A549 (cell line): Measurements from ENCODE around the gene HBZ. TPM values are rescaled to one million over a fixed set of nuclear protein-coding genes. Genes with fewer than 3 reads are reported as not detected.

Experiments used
- ATAC-seq, 2 experiments: fragments of 200-7000 bp in 1 of 2; fragments of >200 bp in 1 of 2; cut with Nextera tagmentation in 1 of 2; cut with Tn5 transposase in 1 of 2; 3 replicates each; pipeline versions ENCODE4 v1.8.0 to v1.9.1; 2018 to 2020; ENCODE audit warnings: mild to moderate bottlenecking in 1 of 2, moderate library complexity in 1 of 2
- CTCF ChIA-PET: fragments of 300-600 bp; sonication (Branson Sonifier 250); formaldehyde crosslinking; extraction: SDS; loops from one replicate; lab custom pipeline; 2021; ENCODE audit warnings: antibody characterized with exemption, inconsistent platforms; lab: Yijun Ruan, JAX
- POLR2A ChIA-PET: fragments of 350-600 bp; formaldehyde crosslinking; extraction: SDS; loops from one replicate; lab custom pipeline; 2021; ENCODE audit warnings: antibody characterized with exemption, inconsistent platforms; lab: Yijun Ruan, JAX
- DNase-seq, 2 experiments: peaks; one replicate each; pipeline versions ENCODE4 v3.0.0 to v3.0.0-alpha.2; 2011 to 2016; ENCODE audit warnings: low read depth in 1 of 2, low spot score in 1 of 2
- FAIRE-seq: peaks from 2 replicates; lab custom pipeline; 2011; peaks lifted over from hg19 to GRCh38; lab: Jason Lieb, UNC
- H3K27ac ChIP-seq, 2 experiments: fragments of >200 bp; sonication (Bioruptor Twin); formaldehyde crosslinking; 3 replicates each; pipeline ENCODE4 v1.5.1; 2016 to 2017
- H3K4me1 ChIP-seq: fragments of >200 bp; sonication (Bioruptor Twin); formaldehyde crosslinking; 3 replicates; pipeline ENCODE4 v1.6.1; 2016
- H3K4me2 ChIP-seq: fragments of >200 bp; sonication (Bioruptor Twin); formaldehyde crosslinking; 3 replicates; pipeline ENCODE4 v1.6.1; 2016
- H3K4me3 ChIP-seq: fragments of >200 bp; sonication (Bioruptor Twin); formaldehyde crosslinking; 3 replicates; pipeline ENCODE4 v1.5.1; 2016
- H3K9me3 ChIP-seq: fragments of >200 bp; sonication (Bioruptor Twin); formaldehyde crosslinking; 3 replicates; pipeline ENCODE4 v1.6.1; 2016
- CBX2 ChIP-seq: fragments of 200-600 bp; sonication (generic); IDR thresholded peaks from 2 replicates; pipeline ENCODE4 v1.6.1; 2016; ENCODE audit warnings: low read depth, mild to moderate bottlenecking, borderline replicate concordance
- CBX8 ChIP-seq: fragments of 200-600 bp; sonication (generic); IDR thresholded peaks from 2 replicates; pipeline ENCODE4 v1.6.1; 2016
- CEBPB ChIP-seq, 2 experiments: fragments of >200 bp in 1 of 2; sonication (Bioruptor Twin) in 1 of 2; formaldehyde crosslinking in 1 of 2; IDR thresholded peaks; 2 replicates each; pipeline ENCODE4 v1.6.1; 2012 to 2016
- CHD2 ChIP-seq: fragments of 150-350 bp; IDR thresholded peaks from 2 replicates; pipeline ENCODE4 v1.6.1; 2014; ENCODE audit warnings: low read length; ENCODE audit not compliant: partially characterized antibody
- FOSL2 ChIP-seq, 2 experiments: fragments of 450-650 bp in 1 of 2; fragments of >200 bp in 1 of 2; sonication (Bioruptor Twin) in 1 of 2; formaldehyde crosslinking; IDR thresholded peaks; 2 replicates each; pipeline versions ENCODE4 v1.5.0 to v1.6.1; 2016 to 2020; ENCODE audit warnings: mild to moderate bottlenecking in 1 of 2, moderate library complexity in 1 of 2
- FOXS1 ChIP-seq: fragments of 250-450 bp; sonication (Bioruptor Pico); IDR thresholded peaks from 2 replicates; pipeline ENCODE4 v1.5.0; 2020; ENCODE audit warnings: mild to moderate bottlenecking, moderate library complexity
- HOXB13 ChIP-seq: fragments of 250-450 bp; sonication (Bioruptor Pico); IDR thresholded peaks from 2 replicates; pipeline ENCODE4 v1.5.0; 2020; ENCODE audit warnings: low read depth, mild to moderate bottlenecking, moderate library complexity
- JUNB ChIP-seq: fragments of >200 bp; sonication (Bioruptor Twin); formaldehyde crosslinking; IDR thresholded peaks from 2 replicates; pipeline ENCODE4 v1.6.1; 2016
- KDM1A ChIP-seq: fragments of 200-600 bp; sonication (generic); IDR thresholded peaks from 2 replicates; pipeline ENCODE4 v1.6.1; 2016; ENCODE audit warnings: low read depth, mild to moderate bottlenecking
- NFE2L2 ChIP-seq: fragments of 150-350 bp; conservative IDR thresholded peaks from 2 replicates; pipeline ENCODE4 v1.6.1; 2014; ENCODE audit warnings: low read length
- NR3C1 ChIP-seq: fragments of >200 bp; sonication (Bioruptor Twin); formaldehyde crosslinking; IDR thresholded peaks from 3 replicates; pipeline ENCODE4 v1.6.1; 2017
- PHF8 ChIP-seq: fragments of 200-600 bp; sonication (generic); IDR thresholded peaks from 2 replicates; pipeline ENCODE4 v1.6.1; 2016; ENCODE audit warnings: low read depth, mild to moderate bottlenecking, antibody characterized with exemption, moderate library complexity, borderline replicate concordance
- POLR2A ChIP-seq: IDR thresholded peaks from 2 replicates; pipeline ENCODE4 v1.6.1; 2012; ENCODE audit warnings: mild to moderate bottlenecking, low read length
- RAD21 ChIP-seq, 2 experiments: fragments of >200 bp in 1 of 2; sonication (Bioruptor Twin) in 1 of 2; formaldehyde crosslinking in 1 of 2; IDR thresholded peaks in 1 of 2; conservative IDR thresholded peaks in 1 of 2; 2 replicates in 1 of 2; 3 replicates in 1 of 2; pipeline ENCODE4 v1.6.1; 2012 to 2018; ENCODE audit warnings: inconsistent platforms in 1 of 2
- RNF2 ChIP-seq: fragments of 200-600 bp; sonication (generic); IDR thresholded peaks from 2 replicates; pipeline ENCODE4 v1.6.1; 2016; ENCODE audit warnings: low read depth, mild to moderate bottlenecking, antibody characterized with exemption, moderate library complexity, borderline replicate concordance
- SMC3 ChIP-seq: fragments of >200 bp; sonication (Bioruptor Twin); formaldehyde crosslinking; IDR thresholded peaks from 3 replicates; pipeline ENCODE4 v1.6.1; 2018; ENCODE audit warnings: inconsistent platforms
- TFCP2L1 ChIP-seq: fragments of 250-450 bp; sonication (Bioruptor Pico); IDR thresholded peaks from 2 replicates; pipeline ENCODE4 v1.5.0; 2021; ENCODE audit warnings: mild to moderate bottlenecking
- TP53 ChIP-seq: fragments of 250-450 bp; sonication (Bioruptor Pico); IDR thresholded peaks from 2 replicates; pipeline ENCODE4 v1.5.0; 2021; ENCODE audit warnings: mild to moderate bottlenecking, moderate library complexity
- ZNF302 ChIP-seq: fragments of 250-450 bp; sonication (Bioruptor Pico); IDR thresholded peaks from 2 replicates; pipeline ENCODE4 v1.9.0; 2021; ENCODE audit warnings: inconsistent platforms, mild to moderate bottlenecking, moderate library complexity
- WGBS: methylation state at CpG from one replicate; pipeline ENCODE4 v1.1.6; 2017; ENCODE audit errors: missing lambda C conversion rate; 5-methylcytosine and 5-hydroxymethylcytosine counted together
- polyA plus RNA-seq, 4 experiments: library from polyadenylated mRNA; depleted of rRNA in 3 of 4; stranded (reverse); fragments of >200 nt; fragmentation: RNase III in 1 of 4; extraction: RNeasy Plus Mini Kit Qiagen cat#74134 plus additional on column Dnase treatment in 1 of 4; gene quantifications; 2 replicates in 3 of 4; 3 replicates in 1 of 4; pipeline ENCODE4 v1.2.3, GENCODE V29; 2011 to 2017
- TF ChIP-seq, protein P1 (sequence below): fragments of 450-650 bp; IDR thresholded peaks from 2 replicates; pipeline ENCODE4 v1.6.1; 2014; ENCODE audit warnings: antibody characterized with exemption
- TF ChIP-seq, protein P2 (sequence below): fragments of 150-350 bp; IDR thresholded peaks from 2 replicates; pipeline ENCODE4 v1.6.1; 2014; ENCODE audit warnings: low read depth, mild to moderate bottlenecking, low read length

The HBZ gene
- polyA plus RNA-seq, 2 of the 4 experiments (the other 2 are of a cell fraction) = not detected

DNA sequence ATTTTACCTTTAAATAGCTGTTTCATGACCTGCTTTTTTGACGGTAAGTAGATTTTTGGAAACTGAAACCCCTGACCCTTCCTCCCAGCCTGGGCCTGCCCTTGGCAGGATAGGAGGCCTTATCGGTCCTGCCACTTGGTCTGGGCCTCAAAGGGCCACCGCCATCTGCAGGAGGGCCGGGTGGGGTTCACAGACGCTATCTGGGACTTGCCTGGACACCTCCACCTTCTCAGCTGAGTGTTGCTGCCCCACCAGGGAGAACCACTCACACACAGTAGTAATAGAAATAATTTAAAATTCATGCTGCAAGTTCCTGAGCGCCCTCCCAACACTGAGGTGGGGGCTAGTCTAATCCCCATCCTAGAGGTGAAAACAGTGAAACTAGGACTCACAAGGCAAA is 9.4 kb upstream of the HBZ start:
- DNase-seq (no peak), ATAC-seq (no peak), FAIRE-seq (no peak)
- CTCF ChIA-PET = interaction anchor here (1.1 to 4.3 kb wide), 6 partner anchors 10 to 39 kb away, joined by 3 to 25 read pairs (median 5); partner anchors contain the start of gene HBQ1
- POLR2A ChIA-PET = no interaction called here
- WGBS = 84% methylated on average over 6 of the region's 6 CpGs
- Histone ChIP-seq H3K4me1 (no peaks in the 10 kb centered on the region), H3K9me3 (no peaks in the 10 kb centered on the region), H3K27ac (no peak overlapping the region), H3K4me3 (no peak overlapping the region), H3K4me2 (no peak overlapping the region)
- TF ChIP-seq PHF8 = no peak
- TF ChIP-seq RNF2 = no peak
- TF ChIP-seq TP53 (CRISPR knock-in tag) = no peak
- TF ChIP-seq SMC3 = no peak
- no peak for TF ChIP-seq CBX8
- no peak for TF ChIP-seq RAD21 (conservative IDR thresholded peaks at IDR 0.05 in 1 of 2, IDR thresholded peaks at IDR 0.05 in 1 of 2)
- TF ChIP-seq TFCP2L1 (CRISPR knock-in tag) = no peak
- no peak for TF ChIP-seq FOXS1 (CRISPR knock-in tag)
- no peak for TF ChIP-seq CBX2
- TF ChIP-seq NFE2L2 = no peak
- TF ChIP-seq ZNF302 (CRISPR knock-in tag) = no peak
- no peak for TF ChIP-seq JUNB
- no peak for TF ChIP-seq FOSL2 (IDR thresholded peaks at IDR 0.05)
- no peak for TF ChIP-seq FOSL2 (CRISPR knock-in tag; IDR thresholded peaks at IDR 0.05)

DNA sequence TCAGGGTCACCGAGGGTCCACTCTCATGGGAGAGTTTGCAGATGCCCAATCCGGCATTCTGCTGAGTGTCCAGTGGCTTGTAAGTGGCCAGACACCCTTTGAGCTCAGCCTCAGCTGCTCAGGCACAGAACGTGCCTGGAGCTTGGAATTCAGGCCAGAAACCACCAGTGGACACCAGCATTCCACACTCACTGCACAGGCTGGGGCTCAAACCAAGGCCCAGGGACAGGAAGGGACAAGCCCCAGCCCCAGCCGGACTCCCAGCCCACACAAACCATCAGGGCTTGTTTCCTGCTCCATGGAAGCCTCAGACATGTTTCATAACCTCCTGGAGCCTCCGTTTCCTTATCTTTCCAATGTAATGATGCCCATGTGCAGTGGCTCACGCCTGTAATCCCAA is 9.0 kb upstream of the HBZ start:
- CTCF ChIA-PET = interaction anchor here (1.0 to 4.3 kb wide), 6 partner anchors 10 to 39 kb away, joined by 3 to 25 read pairs (median 4); partner anchors contain the start of gene HBQ1
- Histone ChIP-seq H3K27ac (no peak overlapping the region), H3K4me3 (no peak overlapping the region), H3K4me2 (no peak overlapping the region), H3K4me1 (no peaks in the 10 kb centered on the region), H3K9me3 (no peaks in the 10 kb centered on the region)
- 67% methylated on average over 5 of the region's 6 CpGs for WGBS
- POLR2A ChIA-PET = no interaction called here
- ATAC-seq (no peak), DNase-seq (no peak), FAIRE-seq (no peak)
- TF ChIP-seq, protein P1, sequence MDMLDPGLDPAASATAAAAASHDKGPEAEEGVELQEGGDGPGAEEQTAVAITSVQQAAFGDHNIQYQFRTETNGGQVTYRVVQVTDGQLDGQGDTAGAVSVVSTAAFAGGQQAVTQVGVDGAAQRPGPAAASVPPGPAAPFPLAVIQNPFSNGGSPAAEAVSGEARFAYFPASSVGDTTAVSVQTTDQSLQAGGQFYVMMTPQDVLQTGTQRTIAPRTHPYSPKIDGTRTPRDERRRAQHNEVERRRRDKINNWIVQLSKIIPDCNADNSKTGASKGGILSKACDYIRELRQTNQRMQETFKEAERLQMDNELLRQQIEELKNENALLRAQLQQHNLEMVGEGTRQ = no peak
- TF ChIP-seq NR3C1 (no peak), FOSL2 (IDR thresholded peaks at IDR 0.05) (no peak), FOSL2 (CRISPR knock-in tag; IDR thresholded peaks at IDR 0.05) (no peak), HOXB13 (CRISPR knock-in tag) (no peak)
- TF ChIP-seq, protein P2, sequence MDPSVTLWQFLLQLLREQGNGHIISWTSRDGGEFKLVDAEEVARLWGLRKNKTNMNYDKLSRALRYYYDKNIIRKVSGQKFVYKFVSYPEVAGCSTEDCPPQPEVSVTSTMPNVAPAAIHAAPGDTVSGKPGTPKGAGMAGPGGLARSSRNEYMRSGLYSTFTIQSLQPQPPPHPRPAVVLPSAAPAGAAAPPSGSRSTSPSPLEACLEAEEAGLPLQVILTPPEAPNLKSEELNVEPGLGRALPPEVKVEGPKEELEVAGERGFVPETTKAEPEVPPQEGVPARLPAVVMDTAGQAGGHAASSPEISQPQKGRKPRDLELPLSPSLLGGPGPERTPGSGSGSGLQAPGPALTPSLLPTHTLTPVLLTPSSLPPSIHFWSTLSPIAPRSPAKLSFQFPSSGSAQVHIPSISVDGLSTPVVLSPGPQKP = no peak
- TF ChIP-seq, all 56 proteins: peak for 0

DNA sequence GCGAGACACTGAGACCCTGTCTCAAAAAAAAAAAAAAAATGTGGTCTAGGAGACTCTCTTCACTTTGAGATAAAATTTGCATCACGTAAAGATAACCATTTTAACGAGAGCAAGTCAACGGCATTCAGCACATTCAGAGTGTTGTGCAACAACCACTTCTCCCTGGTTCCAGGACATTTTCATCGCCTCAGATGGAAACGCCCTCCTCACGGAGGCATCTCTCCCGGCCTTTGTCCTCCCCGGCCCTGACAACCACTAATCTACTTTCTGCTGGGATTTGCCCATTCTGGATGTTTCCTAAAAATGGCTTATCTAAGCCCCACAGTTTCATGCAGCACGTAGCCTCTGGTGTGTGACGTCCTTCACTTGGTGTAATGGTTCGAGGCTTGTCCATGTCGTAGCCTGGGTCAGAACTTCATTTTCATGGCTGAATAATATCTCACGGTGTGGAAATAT is 7.6 kb upstream of the HBZ start:
- ChIA-PET CTCF (interaction anchor here (1.0 to 4.3 kb wide), 2 partner anchors 36 to 39 kb away, joined by 3 to 25 read pairs; partner anchors contain the start of gene HBQ1), POLR2A (no interaction called here)
- no peak overlapping the region for H3K4me2 ChIP-seq
- ATAC-seq (no peak), FAIRE-seq (no peak), DNase-seq (no peak)
- no peak overlapping the region for H3K27ac ChIP-seq
- no peaks in the 10 kb centered on the region for H3K4me1 ChIP-seq
- no peaks in the 10 kb centered on the region for H3K9me3 ChIP-seq
- TF ChIP-seq CBX8 (no peak), KDM1A (no peak), CEBPB (IDR thresholded peaks at IDR 0.05) (0 out of 4 replicates have a peak, but pooled peaks of 1 of the 2 experiments have one; percentile 14), CHD2 (no peak), POLR2A (no peak)
- H3K4me3 ChIP-seq = no peak overlapping the region
- 77% methylated on average over 14 of the region's 14 CpGs for WGBS
